ENCODE measurements around the gene MYRIP. TPM values are rescaled to one million over a fixed set of nuclear protein-coding genes. Genes with fewer than 3 reads are reported as not detected.
"Not testable (repeated sequence)": the region's sequence is repeated elsewhere in the genome, so short reads cannot be mapped to it uniquely, and the experiment has no call there.

MYRIP gene
- total RNA-seq, 1 donor from 2014 or later = 10.6 TPM

GRCh38 chr3:40021338-40021737 lies 211.9 kb downstream of the MYRIP start:
- FAIRE-seq (no peak), DNase-seq (ENCODE audit: low spot score in 2 of 2) (no peak)

GRCh38 chr3:40022297-40022827 lies 213.0 kb downstream of the MYRIP start:
- FAIRE-seq (no peak), DNase-seq (ENCODE audit: low spot score in 2 of 2) (no peak)

DNA sequence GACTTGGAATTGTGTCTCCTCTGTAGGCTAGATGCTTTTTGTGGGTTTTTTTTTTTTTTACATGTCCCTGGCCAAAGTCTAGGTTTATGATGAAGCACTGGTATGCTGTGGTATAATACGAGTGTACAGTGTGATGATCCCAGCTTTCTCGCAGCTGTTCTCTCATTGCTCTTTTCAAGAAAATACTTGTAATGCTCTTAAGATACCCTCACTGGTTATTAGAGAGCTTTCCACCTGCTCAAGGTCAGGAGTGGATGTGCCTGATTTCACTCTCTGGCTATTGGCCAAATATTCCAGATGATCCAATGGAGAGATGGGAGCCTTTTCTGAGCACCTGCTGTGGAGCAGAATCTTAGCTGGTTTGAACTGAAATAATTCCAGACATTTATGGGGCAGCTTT lies 215.1 kb downstream of the MYRIP start:
- FAIRE-seq (no peak), DNase-seq (ENCODE audit: low spot score in 2 of 2) (no peak)

DNA sequence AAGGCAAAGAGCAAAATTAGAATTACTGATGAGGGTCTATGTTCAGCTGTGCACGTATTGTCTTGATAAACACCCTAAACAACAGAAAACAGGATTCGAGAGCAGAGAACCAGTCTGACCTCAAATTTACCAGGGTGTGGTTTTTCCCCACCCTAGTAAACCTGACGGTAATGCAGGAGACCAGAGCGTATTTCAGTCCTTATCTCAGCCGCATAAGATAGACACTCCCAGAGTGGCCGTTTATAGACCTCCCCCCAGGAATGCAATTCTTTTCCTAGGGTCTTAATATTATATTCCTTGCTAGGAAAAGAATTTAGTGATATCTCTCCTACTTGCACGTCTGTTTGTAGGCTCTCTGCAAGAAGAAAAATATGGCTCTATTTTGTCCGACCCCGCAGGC lies 216.5 kb downstream of the MYRIP start:
- not testable (repeated sequence) for FAIRE-seq; DNase-seq (ENCODE audit: low spot score in 2 of 2)

DNA sequence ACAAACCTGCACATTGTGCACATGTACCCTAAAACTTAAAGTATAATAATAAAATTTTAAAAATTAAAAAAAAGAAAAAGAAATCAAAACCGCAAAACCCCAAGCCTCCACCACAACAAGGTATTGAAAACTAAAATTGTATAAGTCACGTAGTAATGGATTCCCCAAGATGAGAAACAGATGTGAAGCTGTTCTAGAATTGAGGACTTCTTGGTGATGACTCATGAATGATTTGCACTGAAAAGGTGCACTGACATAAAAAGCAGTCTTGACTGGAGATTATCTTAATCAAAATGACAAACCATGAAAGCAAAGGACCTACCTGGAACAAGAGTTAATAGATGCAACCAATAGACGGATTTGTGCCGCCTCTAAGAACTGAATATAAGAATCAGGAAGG lies 225.8 kb downstream of the MYRIP start:
- FAIRE-seq (no peak), DNase-seq (ENCODE audit: low spot score in 2 of 2) (no peak)

GRCh38 chr3:40037582-40037981 lies 228.2 kb downstream of the MYRIP start:
- DNase-seq (ENCODE audit: low spot score in 2 of 2) (no peak), FAIRE-seq (no peak)

GRCh38 chr3:40042752-40043443 lies 233.5 kb downstream of the MYRIP start:
- FAIRE-seq (no peak), DNase-seq (ENCODE audit: low spot score in 2 of 2) (no peak)

GRCh38 chr3:40043444-40043755 lies 234.0 kb downstream of the MYRIP start:
- DNase-seq (ENCODE audit: low spot score in 2 of 2) (no peak), FAIRE-seq (no peak)

GRCh38 chr3:40044487-40044886 lies 235.1 kb downstream of the MYRIP start:
- no peak for DNase-seq (ENCODE audit: low spot score in 2 of 2)
- FAIRE-seq = no peak

DNA sequence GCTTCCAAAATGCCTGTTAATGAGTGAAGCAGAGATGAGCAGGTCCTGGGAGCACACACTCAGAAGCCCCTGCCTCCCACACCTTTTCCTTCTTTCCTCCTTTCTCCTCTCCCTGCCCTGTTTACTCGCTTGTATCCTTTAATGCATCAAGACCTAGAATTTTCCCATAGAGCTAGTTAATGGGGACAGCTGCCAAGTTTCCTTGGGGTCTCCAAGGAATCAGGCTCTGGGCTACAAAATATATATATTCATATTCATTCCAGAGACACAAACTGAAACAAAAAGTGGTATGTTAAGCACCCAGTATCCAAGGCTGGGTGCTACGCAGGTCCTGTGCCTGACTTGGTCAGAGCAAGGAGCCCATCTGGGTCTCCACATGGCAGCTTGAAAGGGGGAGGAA lies 235.6 kb downstream of the MYRIP start:
- no peak for DNase-seq (ENCODE audit: low spot score in 2 of 2)
- FAIRE-seq = no peak

DNA sequence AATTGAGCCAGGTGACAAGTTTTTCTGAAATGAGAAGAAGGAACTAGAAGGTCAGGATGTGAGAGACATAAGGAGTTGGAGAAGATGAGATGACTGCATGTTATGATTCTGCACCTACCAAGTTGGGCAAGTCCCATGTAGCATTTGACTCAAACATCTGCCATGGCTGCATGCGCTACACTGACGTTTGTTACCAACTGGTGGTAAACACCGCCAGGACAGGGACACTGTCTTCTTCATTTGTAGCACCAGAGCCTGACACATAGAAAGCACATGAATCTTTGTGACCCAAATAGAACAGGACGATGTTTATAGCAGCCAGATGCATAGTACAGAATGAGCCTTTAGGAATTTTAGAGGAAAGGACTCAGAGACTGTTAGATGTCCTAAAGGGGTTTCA lies 236.7 kb downstream of the MYRIP start:
- no peak for FAIRE-seq
- DNase-seq (ENCODE audit: low spot score in 2 of 2) = no peak

GRCh38 chr3:40047406-40047805 lies 238.0 kb downstream of the MYRIP start:
- no peak for FAIRE-seq
- DNase-seq (ENCODE audit: low spot score in 2 of 2) = no peak

- DNase-seq (ENCODE audit: low spot score in 2 of 2) (no peak), FAIRE-seq (no peak)
Observed at GRCh38 chr3:40053663-40054062, 244.3 kb downstream of the MYRIP start.

DNA sequence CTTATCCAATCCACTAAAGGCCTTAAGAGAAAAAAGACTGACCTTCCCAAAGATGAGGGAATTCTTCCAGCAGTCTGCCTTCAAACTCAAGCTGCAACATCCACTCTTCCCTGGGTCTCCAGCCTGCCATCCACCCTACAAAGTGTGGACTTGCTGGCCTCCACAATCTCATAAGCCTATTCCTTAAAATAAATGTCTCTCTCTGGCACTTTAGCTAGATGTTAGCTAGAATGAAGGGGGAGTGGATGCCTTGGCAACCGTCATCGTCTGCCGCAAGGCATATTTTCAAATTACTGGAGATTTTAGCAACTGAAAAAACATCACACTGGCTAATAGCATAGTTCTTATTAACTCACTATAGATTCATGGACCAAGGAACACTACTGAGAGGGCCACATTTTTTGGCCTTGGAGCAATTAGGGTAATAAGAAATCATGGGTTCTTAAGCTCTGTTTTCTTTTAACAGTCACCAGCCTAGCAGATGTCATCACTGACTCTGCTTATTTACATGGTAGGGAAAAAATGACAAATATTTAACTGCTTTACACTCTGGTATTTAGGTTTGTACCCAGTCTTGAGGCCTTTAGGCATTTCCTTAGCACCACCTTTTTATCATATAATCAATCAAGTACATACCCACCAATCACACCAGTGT lies 245.3 kb downstream of the MYRIP start:
- FAIRE-seq = no peak
- no peak for DNase-seq (ENCODE audit: low spot score in 2 of 2)

DNA sequence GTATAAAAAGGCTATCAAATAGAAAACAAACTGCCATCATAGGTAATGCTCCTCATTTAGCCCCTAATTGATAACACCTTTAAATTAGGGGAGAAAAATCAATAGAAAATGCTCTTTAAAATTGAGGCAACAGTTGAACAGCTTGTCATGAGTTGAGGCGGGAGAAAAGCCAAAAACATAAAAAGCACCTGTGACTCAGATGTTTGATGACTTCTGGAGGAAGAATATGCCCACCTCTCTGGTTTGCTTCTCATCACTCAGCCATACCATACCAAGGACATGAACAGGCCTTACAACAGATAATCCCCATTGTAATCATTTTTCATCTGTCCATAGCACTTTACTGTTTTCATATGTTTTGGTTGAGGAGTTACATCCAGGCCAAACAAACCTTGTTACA lies 246.0 kb downstream of the MYRIP start:
- no peak for DNase-seq (ENCODE audit: low spot score in 2 of 2)
- no peak for FAIRE-seq

DNA sequence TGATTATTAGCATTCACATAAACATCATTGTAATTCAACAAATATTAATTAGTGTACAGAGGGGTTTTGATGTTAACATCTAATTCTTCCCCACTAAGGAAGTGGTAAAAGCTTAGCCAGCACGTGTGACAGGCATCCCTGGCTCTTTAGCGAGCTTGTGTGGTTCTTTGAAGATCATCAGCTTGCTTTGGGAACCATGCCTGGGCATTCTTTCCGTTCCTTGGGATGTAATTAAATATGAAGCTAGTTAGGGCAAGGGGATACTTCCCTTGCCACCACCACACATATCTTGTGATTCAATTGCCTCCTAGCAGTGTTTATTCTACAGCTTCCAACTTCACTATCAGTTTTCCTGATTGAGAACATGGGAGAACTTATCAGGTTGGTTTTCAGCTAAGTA lies 246.5 kb downstream of the MYRIP start:
- DNase-seq (ENCODE audit: low spot score in 2 of 2) (no peak), FAIRE-seq (no peak)

DNA sequence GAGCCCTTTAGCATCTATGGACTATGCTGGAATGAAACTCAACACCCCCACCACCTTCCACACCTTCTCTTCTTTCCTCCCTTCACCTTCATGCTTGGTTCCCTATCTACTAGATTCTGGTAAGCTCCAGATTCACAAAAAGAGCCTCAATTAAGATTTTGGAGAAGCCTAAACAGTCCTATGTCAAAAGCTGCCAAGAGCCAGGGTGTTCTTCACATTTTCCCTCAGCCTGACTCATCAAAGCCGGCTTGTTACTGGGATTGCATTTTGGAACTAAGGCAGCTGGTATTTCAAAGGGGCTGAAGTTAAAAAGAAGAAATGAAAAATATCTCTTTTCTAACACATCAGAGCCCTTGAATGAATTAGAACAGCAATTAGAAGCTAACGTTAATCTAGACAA lies 247.7 kb downstream of the MYRIP start:
- DNase-seq (ENCODE audit: low spot score in 2 of 2) = no peak

GRCh38 chr3:40057786-40058185 lies 248.4 kb downstream of the MYRIP start:
- DNase-seq (ENCODE audit: low spot score in 2 of 2) (no peak), FAIRE-seq (no peak)

More for the DNA sequence above, 247.7 kb downstream of the MYRIP start:
- no peak for FAIRE-seq

GRCh38 chr3:40068636-40069035 lies 259.2 kb downstream of the MYRIP start:
- FAIRE-seq (no peak), DNase-seq (ENCODE audit: low spot score in 2 of 2) (no peak)

- no peak for FAIRE-seq
- no peak for DNase-seq (ENCODE audit: low spot score in 2 of 2)
Observed at GRCh38 chr3:40070816-40071215, 261.4 kb downstream of the MYRIP start.

GRCh38 chr3:40071683-40072238 lies 262.4 kb downstream of the MYRIP start:
- DNase-seq (ENCODE audit: low spot score in 2 of 2) (no peak), FAIRE-seq (no peak)

Measured in frontal cortex (tissue), 4 donors.